DND-41 (cell line): ENCODE results near the gene PCSK1N.

ENCODE experiments used
- ATAC-seq: fragments of 200-7000 bp; cut with Tn5 transposase; 3 replicates; pipeline ENCODE4 v1.9.1; 2021; ENCODE audit warnings: low read depth; ENCODE audit not compliant: insufficient read depth
- DNase-seq: peaks from one replicate; pipeline ENCODE4 v3.0.0-alpha.2; 2020
- H2AFZ ChIP-seq: 2 replicates; pipeline ENCODE4 v1.6.0; 2012; ENCODE audit warnings: low read depth, low read length
- H3K27ac ChIP-seq: 2 replicates; pipeline ENCODE4 v1.5.1; 2012; ENCODE audit warnings: low read length, inconsistent platforms
- H3K27me3 ChIP-seq: fragments of 200-600 bp; sonication (generic); 2 replicates; pipeline ENCODE4 v1.6.0; 2012; ENCODE audit warnings: low read length, mild to moderate bottlenecking, inconsistent platforms; ENCODE audit not compliant: insufficient read depth, poor library complexity
- H3K36me3 ChIP-seq: 2 replicates; pipeline ENCODE4 v1.5.1; 2012; ENCODE audit warnings: low read length, inconsistent platforms; ENCODE audit not compliant: insufficient read depth
- H3K4me1 ChIP-seq: 2 replicates; pipeline ENCODE4 v1.5.1; 2012; ENCODE audit warnings: mild to moderate bottlenecking, low read length; ENCODE audit not compliant: insufficient read depth
- H3K4me2 ChIP-seq: 2 replicates; pipeline ENCODE4 v1.6.0; 2012; ENCODE audit warnings: mild to moderate bottlenecking, moderate library complexity, low read length, inconsistent platforms; ENCODE audit not compliant: insufficient read depth
- H3K4me3 ChIP-seq, 2 experiments: fragments of 200-600 bp in 1 of 2; shearing (Covaris generic) in 1 of 2; 2 replicates each; pipeline ENCODE4 v1.5.1; 2012 to 2016; ENCODE audit warnings: inconsistent platforms in 2 of 2, low read length in 2 of 2, mild to moderate bottlenecking in 2 of 2, low read depth in 1 of 2, moderate library complexity in 1 of 2
- H3K79me2 ChIP-seq: 2 replicates; pipeline ENCODE4 v1.6.0; 2012; ENCODE audit warnings: low read length, inconsistent platforms; ENCODE audit not compliant: insufficient read depth
- H3K9ac ChIP-seq: 2 replicates; pipeline ENCODE4 v1.6.0; 2012; ENCODE audit warnings: low read depth, mild to moderate bottlenecking, inconsistent platforms, low read length, moderate library complexity
- H3K9me3 ChIP-seq: 2 replicates; pipeline ENCODE4 v1.5.1; 2012; ENCODE audit warnings: low read length, moderate library complexity, mild to moderate bottlenecking, inconsistent platforms; ENCODE audit not compliant: insufficient read depth, severe bottlenecking
- H4K20me1 ChIP-seq: 2 replicates; pipeline ENCODE4 v1.6.0; 2012; ENCODE audit warnings: low read length; ENCODE audit not compliant: insufficient read depth
- CTCF ChIP-seq: IDR thresholded peaks from 2 replicates; pipeline ENCODE4 v1.5.1; 2012; ENCODE audit warnings: borderline replicate concordance, low read length, moderate library complexity, mild to moderate bottlenecking; ENCODE audit not compliant: poor library complexity, severe bottlenecking; ENCODE audit errors: extremely low read depth
- EZH2 ChIP-seq: IDR thresholded peaks from 3 replicates; pipeline ENCODE4 v1.6.1; 2012; ENCODE audit warnings: borderline replicate concordance, low read depth, mild to moderate bottlenecking, moderate library complexity, low read length, inconsistent platforms; ENCODE audit not compliant: severe bottlenecking

Gene PCSK1N

DNA sequence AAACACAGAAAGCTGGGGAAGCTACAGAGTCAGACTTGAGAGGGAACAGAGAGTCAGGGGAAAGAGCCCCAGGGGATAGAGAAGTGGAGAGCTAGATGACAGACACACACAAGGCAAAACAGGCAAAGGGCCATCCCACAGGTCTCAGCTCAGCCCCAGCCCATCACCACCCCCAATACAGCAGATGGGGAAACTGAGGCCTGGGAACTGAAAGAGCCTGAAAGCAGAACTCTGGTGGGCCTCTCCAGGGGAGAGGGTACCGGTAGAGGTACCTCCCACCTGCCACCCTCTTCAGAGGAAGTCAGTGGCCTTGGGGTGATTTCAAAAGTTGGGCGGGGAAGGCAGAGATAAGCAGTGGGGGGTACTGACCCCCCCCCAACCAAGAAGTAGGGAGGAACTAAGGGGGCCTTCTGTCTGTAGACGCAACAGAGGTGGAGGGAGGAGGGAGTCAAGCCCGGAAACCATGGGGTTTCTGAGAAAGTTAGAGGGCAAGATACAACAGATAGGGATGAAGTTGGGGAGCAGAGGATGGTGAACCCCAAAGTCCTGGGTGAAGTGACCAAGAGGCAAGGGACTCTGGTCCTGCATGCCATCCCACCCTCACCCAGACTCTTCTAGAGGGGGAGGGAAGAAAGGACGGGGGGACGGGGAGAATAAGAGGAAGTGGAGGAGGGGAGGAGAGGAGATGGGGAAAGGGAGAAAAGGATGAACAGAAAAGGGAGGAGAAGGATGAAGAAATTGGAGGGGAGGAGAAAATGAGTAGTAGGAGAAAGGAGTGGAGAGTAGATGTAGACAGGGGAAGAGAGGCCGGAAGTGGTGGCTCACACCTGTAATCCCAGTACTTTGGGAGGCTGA, 45.8 kb downstream of the PCSK1N start:
- Histone ChIP-seq H3K36me3 (no peaks in the 10 kb centered on the region), H2AFZ (no peak overlapping the region), H3K4me3 (no peak overlapping the region), H3K9ac (no peak overlapping the region), H3K79me2 (no peaks in the 10 kb centered on the region), H3K27me3 (no peaks in the 10 kb centered on the region), H3K9me3 (no peaks in the 10 kb centered on the region), H3K4me2 (no peak overlapping the region), H3K27ac (no peak overlapping the region), H4K20me1 (no peaks in the 10 kb centered on the region), H3K4me1 (no peaks in the 10 kb centered on the region)
- TF ChIP-seq EZH2: no peak
- no peak for TF ChIP-seq CTCF
- DNase-seq: no peak
- no peak for ATAC-seq

DNA sequence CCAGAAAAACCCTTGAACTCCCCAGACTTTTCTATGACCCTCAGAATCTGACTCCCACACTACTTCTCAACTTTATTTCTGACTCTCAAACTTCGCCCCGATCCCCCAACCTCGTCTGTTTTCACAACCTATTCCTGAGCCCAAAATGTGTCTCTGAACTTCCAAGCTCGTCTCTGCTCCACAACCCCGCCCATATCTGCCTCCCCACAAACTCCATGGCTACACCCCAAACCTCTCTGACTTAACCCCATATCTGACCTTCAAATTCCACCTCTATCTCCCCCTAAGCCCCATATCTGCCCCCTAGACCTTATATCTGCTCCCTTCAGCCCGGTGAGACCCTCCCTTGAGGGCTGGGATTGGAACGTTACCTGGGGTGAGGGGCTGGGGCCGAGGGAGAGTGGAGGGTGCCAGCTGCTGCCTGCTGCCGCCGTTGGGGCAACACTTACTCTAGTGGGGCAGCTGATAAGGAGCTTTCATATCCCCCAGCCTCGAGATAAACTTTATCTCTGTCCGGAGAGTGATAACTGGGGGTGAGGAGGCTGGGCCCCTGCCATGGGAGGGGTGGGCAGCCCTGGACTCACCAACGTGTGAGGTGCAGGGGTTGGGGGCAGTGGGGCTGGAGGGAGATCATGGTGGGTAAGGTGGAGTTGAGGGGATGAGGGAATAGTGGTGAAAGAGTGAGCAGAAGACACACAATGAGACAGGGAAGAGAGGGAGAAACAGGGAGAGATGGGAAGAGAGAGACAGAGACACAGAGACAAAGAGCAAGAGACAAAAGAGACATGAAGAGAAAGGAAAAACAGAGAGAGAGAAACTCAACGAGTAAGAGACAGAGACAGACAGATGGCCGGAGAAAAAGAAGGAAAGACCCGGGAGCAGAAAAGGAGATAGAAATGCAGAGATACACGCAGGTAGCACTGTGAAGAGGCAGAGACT, 47.6 kb downstream of the PCSK1N start:
- Histone ChIP-seq H3K9me3 (no peaks in the 10 kb centered on the region), H3K4me2 (no peak overlapping the region), H3K4me3 (no peak overlapping the region), H3K79me2 (no peaks in the 10 kb centered on the region), H3K27ac (no peak overlapping the region), H3K4me1 (no peaks in the 10 kb centered on the region), H3K9ac (no peak overlapping the region), H3K27me3 (no peaks in the 10 kb centered on the region), H3K36me3 (no peaks in the 10 kb centered on the region), H4K20me1 (no peaks in the 10 kb centered on the region), H2AFZ (no peak overlapping the region)
- no peak for ATAC-seq
- DNase-seq: no peak
- no peak for TF ChIP-seq CTCF
- TF ChIP-seq EZH2: no peak

- no peak for DNase-seq
- no peak for TF ChIP-seq CTCF
- TF ChIP-seq EZH2: no peak
- Histone ChIP-seq H3K9ac (no peak overlapping the region), H3K4me1 (no peaks in the 10 kb centered on the region), H3K4me3 (no peak overlapping the region), H3K27me3 (no peaks in the 10 kb centered on the region), H2AFZ (no peak overlapping the region), H4K20me1 (no peaks in the 10 kb centered on the region), H3K9me3 (no peaks in the 10 kb centered on the region), H3K4me2 (no peak overlapping the region), H3K36me3 (no peaks in the 10 kb centered on the region), H3K27ac (no peak overlapping the region), H3K79me2 (no peaks in the 10 kb centered on the region)
- ATAC-seq: no peak
Measured at GRCh38 chrX:48786825-48787504, 48.4 kb downstream of the PCSK1N start.
